A172 (cell line): ENCODE measurements around the gene URI1. TPM values are rescaled to one million over a fixed set of nuclear protein-coding genes. Genes with fewer than 3 reads are reported as not detected.

Experiments used
- DNase-seq: peaks from one replicate; pipeline ENCODE4 v3.0.0-alpha.2; 2015; ENCODE audit warnings: low spot score
- total RNA-seq: library from RNA; depleted of rRNA; stranded (reverse); fragments of >200 nt; shearing (Covaris generic); gene quantifications from 2 replicates; pipeline ENCODE4 v1.2.3, GENCODE V29; 2014; rRNA removed

Gene URI1
- total RNA-seq, 1 experiment from 2014 or later = 74.6 TPM

DNA sequence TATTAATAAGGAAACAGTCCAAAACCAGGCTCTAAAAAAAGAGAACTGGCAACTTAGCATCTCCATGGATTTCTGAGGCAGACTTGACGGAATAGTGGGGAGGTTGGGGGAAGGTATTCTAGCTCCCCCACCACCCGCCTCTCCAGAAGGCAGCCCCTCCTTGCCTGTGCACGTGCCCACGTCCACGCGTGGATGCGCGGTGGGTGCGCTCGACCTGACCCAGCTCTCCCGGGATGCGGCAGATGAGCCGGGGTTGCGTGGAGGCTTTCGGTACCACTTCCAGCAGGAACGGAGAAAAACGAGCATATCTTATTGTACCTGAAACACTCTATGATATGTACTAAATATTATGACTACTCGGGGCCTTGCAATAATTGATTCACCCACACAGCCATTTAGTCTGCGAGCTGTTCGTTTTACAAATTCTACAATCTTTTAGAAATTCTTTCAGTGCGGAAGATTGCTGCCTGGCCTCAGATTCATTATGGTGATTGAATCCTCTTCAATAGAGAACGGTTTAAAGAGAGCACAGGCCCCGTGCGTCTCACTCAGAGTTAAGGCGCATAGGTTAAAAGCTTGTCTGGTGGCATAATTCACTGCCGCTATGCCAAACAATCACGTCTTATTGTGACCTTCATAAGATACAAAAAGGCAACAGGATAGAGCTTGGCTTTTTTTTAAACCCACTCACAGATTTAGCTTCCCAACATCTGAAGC, 117.9 kb downstream of the URI1 start:
- DNase-seq = no peak

DNA sequence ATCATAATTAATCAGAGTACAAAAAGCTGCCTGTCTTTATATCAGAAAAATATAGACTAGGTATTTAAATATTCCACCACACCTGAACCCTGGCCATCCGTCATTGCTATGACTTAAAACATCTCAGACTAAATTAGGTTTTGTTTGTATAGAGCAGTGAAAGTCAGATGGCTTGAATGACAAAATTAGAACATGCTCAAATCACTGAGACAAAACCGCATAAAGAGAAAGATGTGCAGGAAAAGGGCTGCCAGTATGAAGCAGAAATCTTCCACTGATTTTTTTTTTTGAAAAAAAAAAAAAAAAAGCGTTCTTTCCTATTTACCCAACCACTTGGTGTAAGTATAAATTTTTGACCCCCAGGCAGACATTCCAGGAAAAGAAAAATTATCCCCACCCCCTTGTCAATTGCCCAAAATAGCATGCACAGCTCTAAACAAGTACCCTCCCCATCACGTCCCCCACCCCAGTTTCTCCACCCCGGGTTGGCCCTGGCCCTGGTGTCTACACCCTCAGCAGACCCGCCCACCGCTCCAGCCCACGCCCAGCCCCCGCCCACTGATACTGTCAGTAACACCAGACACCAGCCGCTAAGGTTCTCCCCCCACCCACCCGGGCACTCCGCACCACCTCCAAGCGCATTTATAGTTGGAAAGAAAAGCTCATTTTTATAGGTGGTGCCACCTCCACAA, 118.6 kb downstream of the URI1 start:
- no peak for DNase-seq

DNA sequence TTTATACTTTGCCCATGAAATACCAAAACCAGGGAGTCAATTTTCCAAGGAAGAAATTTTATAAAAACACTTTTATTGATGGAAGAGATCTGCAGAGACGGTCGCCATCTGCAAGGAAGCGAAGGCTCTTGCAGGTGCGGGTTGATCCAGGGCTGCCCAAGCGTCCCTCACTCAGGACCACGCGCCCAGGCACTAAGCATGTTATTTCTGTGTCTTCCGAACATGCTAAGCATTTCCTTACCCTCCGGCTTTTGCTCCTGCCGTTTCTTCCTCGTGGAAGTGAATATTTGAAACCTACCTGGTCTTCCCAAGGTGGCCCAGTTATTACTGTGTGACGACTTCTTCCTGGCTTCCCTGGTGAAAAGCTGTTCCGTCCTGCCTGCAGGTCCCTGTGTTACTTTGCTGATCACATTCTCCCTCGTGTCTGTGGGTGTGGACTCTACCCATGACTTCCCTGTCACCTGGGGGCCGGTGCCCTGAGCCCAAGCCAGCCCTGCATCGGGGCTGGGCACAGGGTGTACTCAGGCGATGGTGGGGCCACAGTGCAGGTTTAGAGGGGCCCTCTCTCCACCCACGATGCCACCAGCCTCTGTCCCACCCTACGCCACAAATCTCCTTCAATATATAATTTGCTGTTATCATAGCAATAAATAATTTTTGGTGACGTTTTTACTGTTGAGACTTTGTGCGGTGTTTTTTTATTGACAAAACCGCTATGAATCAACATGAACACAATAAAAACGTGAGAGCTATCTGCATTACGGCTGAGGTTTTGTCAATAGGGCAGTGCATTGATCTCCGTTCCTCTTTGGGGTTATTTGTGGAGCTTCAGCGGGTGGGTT, 119.4 kb downstream of the URI1 start:
- DNase-seq = no peak

DNA sequence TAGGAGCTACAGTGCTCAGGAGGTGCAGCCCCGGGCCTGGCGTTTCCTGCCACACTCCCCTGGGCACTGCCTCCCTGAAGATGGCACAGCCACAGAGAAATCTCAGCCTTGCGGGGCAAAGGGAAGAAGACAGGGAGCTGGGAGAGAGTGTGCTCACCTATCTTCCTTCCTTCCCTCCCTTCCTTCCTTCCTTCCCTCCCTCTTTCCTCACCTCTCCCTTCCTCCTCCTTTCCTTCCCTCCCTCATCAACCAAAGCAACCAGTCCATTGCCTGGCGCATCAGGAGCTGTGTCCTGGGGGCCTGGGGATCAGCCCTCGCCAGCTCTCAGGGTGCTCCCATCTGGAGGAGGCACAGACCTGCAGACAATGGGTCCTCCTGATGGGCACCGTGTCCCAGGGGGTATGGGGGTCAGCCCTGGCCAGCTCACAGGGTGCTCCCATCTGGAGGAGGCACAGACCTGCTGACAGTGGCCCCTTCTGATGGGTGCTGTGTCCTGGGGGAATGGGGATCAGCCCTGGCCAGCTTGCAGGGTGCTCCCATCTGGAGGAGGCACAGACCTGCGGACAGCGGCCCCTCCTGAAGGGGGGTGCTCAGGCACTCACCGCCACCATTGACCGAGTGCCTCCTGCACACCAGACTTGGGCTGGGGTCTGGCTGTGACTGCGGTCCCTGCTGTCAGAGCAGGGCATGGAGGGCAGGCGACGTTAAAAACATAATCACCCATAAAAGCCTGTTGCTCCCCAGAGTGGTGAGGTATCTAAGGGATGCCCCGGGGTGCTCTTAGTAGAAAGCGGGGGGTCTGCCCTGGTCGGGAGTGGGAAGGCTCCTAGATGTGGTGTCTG, 120.2 kb downstream of the URI1 start:
- DNase-seq = no peak

DNA sequence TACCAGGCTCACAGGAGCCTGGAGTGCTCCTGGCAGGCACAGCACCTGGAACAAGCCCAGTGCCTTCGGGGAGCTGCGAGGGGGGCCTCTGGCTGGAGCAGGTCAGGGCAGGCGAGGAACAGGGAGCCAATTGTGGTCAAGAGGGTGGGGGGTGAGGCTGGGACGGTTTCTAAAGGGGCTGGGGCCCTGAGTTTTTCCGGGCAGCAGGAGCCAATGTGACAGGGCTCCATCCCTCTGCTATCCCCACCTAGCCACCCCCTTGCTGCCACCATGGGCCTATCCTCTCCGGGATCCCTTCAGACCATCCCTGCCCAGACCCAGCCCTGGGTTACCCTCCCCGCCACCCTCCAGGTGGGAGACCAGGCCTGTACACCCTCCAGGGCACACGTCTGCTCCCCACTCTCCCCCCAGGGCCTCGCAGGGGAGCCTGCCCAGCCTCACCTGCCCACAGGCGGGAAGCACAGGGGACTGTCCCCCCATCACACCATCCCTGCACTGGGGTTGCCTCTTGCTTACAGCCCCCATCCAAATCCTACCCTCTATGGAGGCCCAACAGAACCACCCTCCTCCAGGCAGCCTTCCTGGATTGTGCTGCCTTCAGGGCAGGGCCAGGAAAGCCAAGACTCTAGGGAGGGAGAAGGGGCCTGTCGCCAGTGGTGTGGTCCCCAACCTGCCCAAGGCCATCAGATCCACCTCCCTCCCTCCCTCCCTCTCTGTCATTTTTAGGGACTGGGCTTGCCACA, 121.0 kb downstream of the URI1 start:
- DNase-seq = no peak

DNA sequence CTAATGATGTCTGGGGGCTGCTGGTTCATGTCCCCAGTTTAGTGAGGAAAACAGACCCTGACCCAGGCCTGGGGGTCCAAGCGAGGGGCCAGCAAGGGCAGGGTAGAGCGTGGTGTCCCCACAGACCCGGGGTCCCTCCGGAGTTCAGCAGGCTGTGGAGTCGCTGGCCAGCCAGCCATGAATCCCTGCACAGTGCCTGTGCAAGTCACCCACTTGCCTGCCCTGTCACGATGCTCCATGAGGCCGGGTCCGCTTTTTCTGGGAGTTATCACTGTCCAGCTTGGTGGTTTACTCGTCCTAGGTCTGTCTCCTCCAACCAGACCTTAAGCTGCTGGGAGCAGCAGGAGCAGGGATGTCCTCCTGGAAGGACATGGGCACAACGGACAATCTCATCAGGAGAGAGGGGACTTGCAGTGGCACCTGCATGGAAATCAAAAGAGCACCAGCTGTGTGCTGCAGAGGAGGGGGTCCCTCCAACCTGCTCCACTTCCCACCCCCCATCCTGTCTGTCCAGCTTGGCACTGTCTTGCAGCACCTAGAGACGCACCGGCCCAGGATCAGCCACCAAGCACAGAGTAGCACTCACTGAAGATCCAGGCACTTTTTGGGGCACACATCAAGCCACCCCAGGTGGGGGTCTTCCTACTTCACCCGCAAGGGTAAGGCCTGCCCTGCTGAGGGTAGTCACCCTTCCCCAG, 121.8 kb downstream of the URI1 start:
- no peak for DNase-seq

DNA sequence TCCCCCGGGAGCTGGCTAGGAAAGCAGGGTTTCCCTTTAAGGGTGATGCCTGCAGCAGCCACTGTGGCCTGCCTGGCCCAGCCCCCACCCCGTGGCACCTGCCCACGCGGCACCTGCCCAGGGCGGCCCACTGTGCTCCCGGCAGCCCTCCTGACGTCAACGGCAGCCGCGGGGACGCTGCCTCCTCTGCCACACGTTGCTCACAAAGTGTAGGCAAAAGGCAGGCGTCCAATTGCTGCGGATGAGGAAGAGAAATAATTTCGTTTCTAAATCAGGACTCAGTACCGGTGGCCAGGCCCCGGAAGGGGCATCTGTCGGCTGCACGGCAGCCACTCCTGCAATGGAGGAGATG, 122.3 kb downstream of the URI1 start:
- no peak for DNase-seq

DNA sequence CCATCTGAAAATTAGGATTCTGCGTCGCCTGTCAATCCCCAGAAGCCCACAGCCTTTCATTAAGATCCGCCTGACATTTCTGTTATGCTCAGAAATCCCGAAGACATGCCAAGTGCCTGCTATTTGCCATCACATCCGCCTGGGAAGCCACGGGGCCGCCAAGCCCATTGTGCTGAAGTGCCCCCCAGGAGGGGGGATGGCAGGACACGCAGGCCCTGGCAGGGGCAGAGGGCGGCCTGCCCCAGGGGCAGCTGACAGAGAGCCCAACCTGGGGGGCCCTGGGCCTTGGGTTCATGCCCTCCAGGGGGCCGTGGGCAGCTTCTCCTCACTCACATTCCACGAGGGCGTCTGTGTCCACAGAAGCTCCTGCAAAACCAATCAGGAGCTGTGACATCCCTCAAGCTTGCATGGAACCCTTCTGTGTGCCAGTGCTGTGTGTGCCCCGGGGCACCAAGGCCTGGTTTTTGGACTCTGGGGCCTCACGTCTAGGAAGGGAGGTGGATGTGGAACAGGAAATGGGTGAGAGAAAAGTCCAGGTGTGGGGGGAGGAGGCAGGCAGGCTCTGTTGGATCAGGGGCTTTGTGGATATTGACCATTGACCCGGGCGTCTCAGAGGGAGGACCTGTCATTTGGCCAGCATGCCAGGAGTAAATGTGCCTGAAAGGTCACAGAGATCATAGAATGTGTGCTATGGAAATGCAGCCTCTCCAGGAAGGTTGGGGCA, 122.9 kb downstream of the URI1 start:
- no peak for DNase-seq

DNA sequence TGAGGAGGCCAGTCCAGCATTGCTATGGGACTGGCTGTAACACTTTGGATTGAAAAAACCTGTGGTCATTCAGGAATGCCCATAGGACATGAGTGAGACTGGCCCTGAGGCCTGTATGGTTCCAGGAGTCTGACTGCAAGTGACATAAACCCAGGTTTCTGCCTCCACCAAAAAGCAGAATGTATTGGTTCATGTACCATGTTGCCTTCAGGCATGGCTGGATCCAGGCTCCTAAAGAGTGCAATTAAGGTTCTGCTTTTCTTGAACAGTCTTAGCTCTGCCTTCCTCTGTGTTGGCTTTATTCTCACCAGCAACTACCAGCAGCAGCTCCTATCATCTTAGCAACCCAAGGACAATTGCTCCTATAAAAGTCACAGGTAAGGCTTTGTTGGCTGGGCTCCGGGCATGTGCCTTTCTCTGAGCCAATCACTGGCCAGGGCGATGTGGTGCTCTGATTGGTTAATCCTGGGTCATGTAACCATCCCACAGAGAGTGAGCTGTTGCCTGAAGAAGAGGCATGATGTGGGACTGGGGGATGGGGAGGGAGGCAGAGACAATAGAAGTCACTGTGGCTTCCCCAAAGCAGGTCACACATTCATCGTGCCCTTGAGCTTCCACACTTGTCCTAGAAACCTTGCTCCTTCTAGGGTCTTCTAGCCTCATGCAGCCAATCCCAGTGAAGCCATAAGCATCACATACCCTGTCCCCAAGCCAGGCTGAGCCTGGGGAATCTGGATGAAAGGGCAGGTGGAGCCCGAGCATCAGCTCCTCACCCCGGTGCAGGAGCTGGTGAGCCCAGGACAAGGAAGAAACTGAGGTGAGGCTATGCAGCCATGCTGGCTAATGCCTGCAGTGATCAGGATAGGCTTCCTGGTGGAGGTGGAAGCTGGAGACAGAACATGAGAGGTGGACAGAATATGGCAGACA, 123.9 kb downstream of the URI1 start:
- DNase-seq = no peak

Other genes with a start within 250 kb of the URI1 start
- gene C19orf12, start 227.0 kb upstream of the URI1 start, total RNA-seq = 35.1 and 44.9 TPM in 2 replicates
- gene CCNE1, start 130.2 kb upstream of the URI1 start, total RNA-seq = 50.2 and 56.3 TPM in 2 replicates